PC-3 (cell line): Measurements from ENCODE around the gene NRL. TPM values are rescaled to one million over a fixed set of nuclear protein-coding genes. Genes with fewer than 3 reads are reported as not detected.

Experiments used
- ATAC-seq: fragments of 200-7000 bp; cut with Tn5 transposase; 2 replicates; pipeline ENCODE4 v1.9.1; 2020; ENCODE audit warnings: mild to moderate bottlenecking, moderate library complexity
- BruUV-seq: library from RNA; stranded (reverse); fragments of 400-500 nt; replicated peaks from 2 replicates; lab custom pipeline; 2021; lab: Mats Ljungman, UMichigan
- CTCF ChIA-PET: fragments of 300-600 bp; sonication (Branson Sonifier 250); formaldehyde crosslinking; loops from one replicate; lab custom pipeline; 2022; ENCODE audit warnings: antibody characterized with exemption; lab: Charles Lee
- POLR2A ChIA-PET: fragments of 300-600 bp; sonication (Branson Sonifier 250); formaldehyde crosslinking; loops from one replicate; lab custom pipeline; 2022; ENCODE audit warnings: antibody characterized with exemption; ENCODE audit not compliant: unreplicated experiment; lab: Charles Lee
- DNase-seq: peaks from one replicate; pipeline ENCODE4 v3.0.0-alpha.2; 2015
- H2AFZ ChIP-seq: fragments of 300-600 bp; sonication (generic); 2 replicates; pipeline ENCODE4 v1.6.0; 2016; ENCODE audit warnings: antibody characterized with exemption, low read length
- H3F3A ChIP-seq: fragments of 300-600 bp; sonication (generic); one replicate; pipeline ENCODE4 v1.6.0; 2017; ENCODE audit warnings: antibody characterized with exemption, low read length, control low read depth, mild to moderate bottlenecking; ENCODE audit not compliant: unreplicated experiment
- H3K27ac ChIP-seq: fragments of 300-600 bp; sonication (generic); 2 replicates; pipeline ENCODE4 v1.5.1; 2016; ENCODE audit warnings: mild to moderate bottlenecking, low read length
- H3K27me3 ChIP-seq: fragments of 300-600 bp; sonication (generic); 2 replicates; pipeline ENCODE4 v1.6.1; 2016; ENCODE audit warnings: low read length, mixed read lengths
- H3K36me3 ChIP-seq: fragments of 300-600 bp; sonication (generic); 2 replicates; pipeline ENCODE4 v1.6.1; 2016; ENCODE audit warnings: low read depth, mixed run types, low read length, mixed read lengths
- H3K4me1 ChIP-seq: fragments of 300-600 bp; sonication (generic); 2 replicates; pipeline ENCODE4 v1.5.1; 2016; ENCODE audit warnings: low read length; ENCODE audit not compliant: insufficient read depth
- H3K4me2 ChIP-seq: fragments of 300-600 bp; sonication (generic); 2 replicates; pipeline ENCODE4 v1.6.0; 2016; ENCODE audit warnings: low read length
- H3K4me3 ChIP-seq: fragments of 300-600 bp; sonication (generic); 2 replicates; pipeline ENCODE4 v1.5.1; 2016; ENCODE audit warnings: mild to moderate bottlenecking, low read length, mixed read lengths
- H3K79me2 ChIP-seq: fragments of 300-600 bp; sonication (generic); 2 replicates; pipeline ENCODE4 v1.6.1; 2017; ENCODE audit warnings: low read length, mixed read lengths
- H3K9ac ChIP-seq: fragments of 300-600 bp; sonication (generic); 2 replicates; pipeline ENCODE4 v1.6.0; 2016; ENCODE audit warnings: mild to moderate bottlenecking, low read length
- H3K9me2 ChIP-seq: fragments of 300-600 bp; sonication (generic); replicated peaks from 2 replicates; pipeline ENCODE4 v1.6.1; 2016; ENCODE audit warnings: mixed run types, low read length, mixed read lengths
- H3K9me3 ChIP-seq: fragments of 300-600 bp; sonication (generic); 2 replicates; pipeline ENCODE4 v1.6.1; 2016; ENCODE audit warnings: low read length, mixed read lengths
- H4K20me1 ChIP-seq: fragments of 300-600 bp; sonication (generic); 2 replicates; pipeline ENCODE4 v1.6.1; 2016; ENCODE audit warnings: low read length, mixed read lengths
- EZH2 ChIP-seq: fragments of 300-600 bp; sonication (generic); IDR thresholded peaks from one replicate; pipeline ENCODE4 v1.6.1; 2017; ENCODE audit warnings: antibody characterized with exemption, mild to moderate bottlenecking, low read length; ENCODE audit not compliant: unreplicated experiment
- EZH2phosphoT487 ChIP-seq: fragments of 300-600 bp; sonication (generic); IDR thresholded peaks from 2 replicates; pipeline ENCODE4 v1.6.1; 2018; ENCODE audit warnings: mild to moderate bottlenecking, antibody characterized with exemption, low read length, borderline replicate concordance
- intact Hi-C: fragments of 100-400 bp; cut with micrococcal nuclease; formaldehyde crosslinking; loops from 2 replicates; pipeline ENCODE4 v1.9.0; 2023
- total RNA-seq: library from RNA; depleted of rRNA; stranded (reverse); fragments of >200 nt; gene quantifications from 2 replicates; pipeline ENCODE4 v1.2.3, GENCODE V29; 2014
- TF ChIP-seq, protein P1 (sequence below): fragments of 300-600 bp; sonication (generic); conservative IDR thresholded peaks from 2 replicates; pipeline ENCODE4 v1.5.1; 2017; ENCODE audit warnings: antibody characterized with exemption, low read depth, mild to moderate bottlenecking, low read length

The NRL gene
- total RNA-seq, 1 experiment from 2014 or later, result 1.5 TPM

DNA sequence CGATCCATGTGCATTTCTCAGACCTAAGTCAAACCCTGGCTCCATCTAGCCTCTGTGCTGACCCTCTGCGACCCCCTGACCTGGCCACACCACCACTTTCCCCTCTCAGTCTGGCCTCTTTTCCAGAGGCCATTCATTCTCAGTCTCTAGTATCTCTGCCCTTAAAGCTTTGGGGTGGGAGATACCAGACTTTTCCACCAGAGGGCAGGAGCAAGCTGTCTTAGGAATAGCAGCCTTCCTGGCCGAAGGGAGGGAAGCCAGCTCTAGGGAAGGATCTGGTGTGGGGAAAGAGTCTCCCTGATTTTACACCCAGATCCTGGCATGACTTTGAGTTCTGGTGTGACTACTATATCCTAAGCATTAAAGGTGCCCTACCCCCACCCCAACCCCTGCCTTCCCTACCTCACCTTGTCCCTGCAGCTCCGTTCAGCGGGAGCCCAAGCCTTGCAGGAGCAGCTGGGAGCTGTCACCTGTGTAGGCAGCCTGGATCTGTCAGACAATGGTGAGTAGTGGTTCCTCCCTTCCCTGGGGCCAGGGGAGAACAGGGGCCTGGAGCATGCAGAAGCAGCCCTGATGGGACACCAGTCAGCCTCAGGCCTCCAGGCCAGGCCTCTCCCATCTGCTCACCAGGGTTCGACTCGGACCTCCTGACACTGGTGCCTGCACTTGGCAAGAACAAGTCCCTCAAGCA lies 56.3 kb downstream of the NRL start:
- no peak overlapping the region for H3K4me2 ChIP-seq
- H4K20me1 ChIP-seq, result no peaks in the 10 kb centered on the region
- no peaks in the 10 kb centered on the region for H3K79me2 ChIP-seq
- H3K9me3 ChIP-seq, result no peaks in the 10 kb centered on the region
- no peaks in the 10 kb centered on the region for H3K36me3 ChIP-seq
- no TSS peak for BruUV-seq
- H3K27ac ChIP-seq, result no peak overlapping the region
- H3K4me1 ChIP-seq, result no peaks in the 10 kb centered on the region
- TF ChIP-seq EZH2 (no peak), EZH2phosphoT487 (no peak)
- TF ChIP-seq, protein P1, sequence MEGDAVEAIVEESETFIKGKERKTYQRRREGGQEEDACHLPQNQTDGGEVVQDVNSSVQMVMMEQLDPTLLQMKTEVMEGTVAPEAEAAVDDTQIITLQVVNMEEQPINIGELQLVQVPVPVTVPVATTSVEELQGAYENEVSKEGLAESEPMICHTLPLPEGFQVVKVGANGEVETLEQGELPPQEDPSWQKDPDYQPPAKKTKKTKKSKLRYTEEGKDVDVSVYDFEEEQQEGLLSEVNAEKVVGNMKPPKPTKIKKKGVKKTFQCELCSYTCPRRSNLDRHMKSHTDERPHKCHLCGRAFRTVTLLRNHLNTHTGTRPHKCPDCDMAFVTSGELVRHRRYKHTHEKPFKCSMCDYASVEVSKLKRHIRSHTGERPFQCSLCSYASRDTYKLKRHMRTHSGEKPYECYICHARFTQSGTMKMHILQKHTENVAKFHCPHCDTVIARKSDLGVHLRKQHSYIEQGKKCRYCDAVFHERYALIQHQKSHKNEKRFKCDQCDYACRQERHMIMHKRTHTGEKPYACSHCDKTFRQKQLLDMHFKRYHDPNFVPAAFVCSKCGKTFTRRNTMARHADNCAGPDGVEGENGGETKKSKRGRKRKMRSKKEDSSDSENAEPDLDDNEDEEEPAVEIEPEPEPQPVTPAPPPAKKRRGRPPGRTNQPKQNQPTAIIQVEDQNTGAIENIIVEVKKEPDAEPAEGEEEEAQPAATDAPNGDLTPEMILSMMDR, result peak; percentile 84
- H3K9me2 ChIP-seq, result no peaks in the 10 kb centered on the region
- intact Hi-C loops, result loop anchor here (1.0 to 5.0 kb wide), 4 partner anchors 32 to 102 kb away; partner anchors contain the start of gene IRF9
- H3K9ac ChIP-seq, result no peak overlapping the region
- peak; percentile 84 for DNase-seq
- 0 out of 2 replicates have a peak, but pooled peaks cover 6% of the 10 kb centered on the region for H3K27me3 ChIP-seq
- ChIA-PET CTCF (interaction anchor here (0.6 to 1.9 kb wide), 10 partner anchors 12 to 103 kb away, joined by 3 to 40 read pairs (median 4); partner anchors contain the start of genes DCAF11, IRF9, NRL and PCK2), POLR2A (interaction anchor here (0.5 to 1.0 kb wide), 3 partner anchors 36 to 589 kb away, joined by 3 to 5 read pairs (median 5); partner anchors contain the start of genes NGDN, PCK2 and PSME2)
- peak; percentile 94 for ATAC-seq
- no peak overlapping the region for H2AFZ ChIP-seq
- no peak overlapping the region for H3K4me3 ChIP-seq
- no peaks in the 10 kb centered on the region for H3F3A ChIP-seq

DNA sequence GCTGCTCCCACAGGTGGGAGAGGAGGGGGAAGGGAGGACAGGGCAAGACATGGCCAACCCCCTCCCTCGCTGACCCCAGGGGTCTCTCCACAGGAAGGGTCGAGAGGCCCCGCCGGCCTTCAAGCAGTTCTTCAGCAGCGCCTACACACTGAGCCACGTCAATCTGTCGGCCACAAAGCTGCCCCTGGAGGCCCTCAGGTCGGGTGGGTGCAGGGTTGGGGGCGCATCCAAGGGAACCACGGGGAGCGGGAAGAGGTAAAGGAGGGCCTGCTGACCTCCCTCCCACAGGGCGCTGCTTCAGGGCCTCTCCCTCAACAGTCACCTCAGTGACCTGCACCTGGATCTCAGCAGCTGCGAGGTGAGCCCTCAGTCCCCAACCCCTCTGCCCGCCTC lies 56.9 kb downstream of the NRL start:
- intact Hi-C loops, result loop anchor here (1.0 to 5.0 kb wide), 4 partner anchors 32 to 103 kb away; partner anchors contain the start of gene IRF9
- Histone ChIP-seq H3K4me1 (no peaks in the 10 kb centered on the region), H3K27ac (no peak overlapping the region), H3K4me3 (no peak overlapping the region), H3K9me3 (no peaks in the 10 kb centered on the region), H3K27me3 (0 out of 2 replicates have a peak, but pooled peaks cover 6% of the 10 kb centered on the region), H2AFZ (no peak overlapping the region), H3K79me2 (no peaks in the 10 kb centered on the region), H3F3A (no peaks in the 10 kb centered on the region), H3K9me2 (no peaks in the 10 kb centered on the region), H3K9ac (no peak overlapping the region), H3K36me3 (no peaks in the 10 kb centered on the region), H3K4me2 (no peak overlapping the region), H4K20me1 (no peaks in the 10 kb centered on the region)
- DNase-seq, result no peak
- BruUV-seq, result no TSS peak
- ATAC-seq, result no peak
- ChIA-PET POLR2A (interaction anchor here (0.6 kb wide), 1 partner anchor 588 kb away, joined by 3 read pairs; the partner anchor contains the start of gene NGDN), CTCF (interaction anchor here (0.7 to 1.9 kb wide), 8 partner anchors 30 to 103 kb away, joined by 3 to 40 read pairs (median 6); partner anchors contain the start of genes IRF9 and PCK2)
- TF ChIP-seq, protein P1, result no peak
- TF ChIP-seq EZH2phosphoT487 (no peak), EZH2 (no peak)
